ENCODE measurements around the gene RELL2. TPM values are rescaled to one million over a fixed set of nuclear protein-coding genes. Genes with fewer than 3 reads are reported as not detected.

RELL2 gene
- total RNA-seq, 1 donor from 2014 or later: 16.8 TPM

- DNase-seq (no peak), ATAC-seq (ENCODE audit: low read depth) (no peak)
- peaks cover 30% of the 10 kb centered on the region for H3K36me3 Mint-ChIP-seq (ENCODE audit: low read depth)
- peak overlapping the region; percentile 73 for H3K27ac Mint-ChIP-seq
- intact Hi-C loops (cut with micrococcal nuclease): loop anchor here (5.0 kb wide), 2 partner anchors 473 to 1232 kb away; partner anchors contain the start of genes ANKHD1 and NDFIP1
- H3K9me3 Mint-ChIP-seq: no peaks in the 10 kb centered on the region
- no peaks in the 10 kb centered on the region for H3K27me3 Mint-ChIP-seq
- H3K4me3 Mint-ChIP-seq: peak overlapping the region; percentile 89
- ChIA-PET CTCF (interaction anchor here (1.1 to 9.1 kb wide), 4 partner anchors 16 to 326 kb away, joined by 3 to 87 read pairs (median 24); partner anchors contain the start of genes DIAPH1 and TAF7), POLR2A (interaction anchor here (1.7 to 5.8 kb wide), 6 partner anchors 10 to 314 kb away, joined by 5 to 95 read pairs (median 36); partner anchors contain the start of genes DIAPH1, FCHSD1 and TAF7)
- H3K4me1 Mint-ChIP-seq: peaks cover 39% of the 10 kb centered on the region
- TF ChIP-seq CTCF (IDR thresholded peaks at IDR 0.05): no peak
These were observed 2.1 kb upstream of the RELL2 start for GRCh38 chr5:141634720-141635119.

- H3K36me3 Mint-ChIP-seq (ENCODE audit: low read depth): peaks cover 26% of the 10 kb centered on the region
- peak overlapping the region; percentile 89 for H3K4me3 Mint-ChIP-seq
- ATAC-seq (ENCODE audit: low read depth): no peak
These were observed 1.2 kb upstream of the RELL2 start for GRCh38 chr5:141635646-141636045.

GRCh38 chr5:141636106-141636412, 738 bp upstream of the RELL2 start:
- Mint-ChIP-seq H3K4me3 (peak overlapping the region; percentile 89), H3K27ac (peak overlapping the region; percentile 63), H3K9me3 (no peaks in the 10 kb centered on the region), H3K27me3 (no peaks in the 10 kb centered on the region), H3K36me3 (ENCODE audit: low read depth) (peaks cover 28% of the 10 kb centered on the region), H3K4me1 (peaks cover 39% of the 10 kb centered on the region)
- DNase-seq: no peak
- no peak for TF ChIP-seq CTCF (IDR thresholded peaks at IDR 0.05)
- no peak for ATAC-seq (ENCODE audit: low read depth)
- intact Hi-C loops (cut with micrococcal nuclease): loop anchor here (1.0 to 5.0 kb wide), 6 partner anchors 17 to 1234 kb away; partner anchors contain the start of genes ANKHD1, NDFIP1, RNF14 and TAF7
- ChIA-PET CTCF (interaction anchor here (1.5 to 9.1 kb wide), 4 partner anchors 13 to 69 kb away, joined by 4 to 87 read pairs (median 16); partner anchors contain the start of gene DIAPH1), POLR2A (interaction anchor here (0.8 to 5.8 kb wide), 11 partner anchors 12 to 333 kb away, joined by 3 to 95 read pairs (median 7); partner anchors contain the start of genes DIAPH1, FCHSD1, RNF14 and TAF7)

More at GRCh38 chr5:141635646-141636045, 1.2 kb upstream of the RELL2 start:
- ChIA-PET CTCF (interaction anchor here (1.5 to 9.1 kb wide), 4 partner anchors 16 to 68 kb away, joined by 4 to 87 read pairs (median 33); partner anchors contain the start of gene DIAPH1), POLR2A (interaction anchor here (0.5 to 5.8 kb wide), 11 partner anchors 11 to 334 kb away, joined by 3 to 95 read pairs (median 7); partner anchors contain the start of genes DIAPH1, FCHSD1, RNF14 and TAF7)
- no peak for DNase-seq
- intact Hi-C loops (cut with micrococcal nuclease): loop anchor here (1.0 to 5.0 kb wide), 6 partner anchors 16 to 1233 kb away; partner anchors contain the start of genes ANKHD1, NDFIP1, RNF14 and TAF7
- Mint-ChIP-seq H3K27ac (peak overlapping the region; percentile 73), H3K9me3 (no peaks in the 10 kb centered on the region), H3K27me3 (no peaks in the 10 kb centered on the region), H3K4me1 (peaks cover 39% of the 10 kb centered on the region)
- no peak for TF ChIP-seq CTCF (IDR thresholded peaks at IDR 0.05)

- ChIA-PET CTCF (interaction anchor here (0.7 to 9.1 kb wide), 12 partner anchors 11 to 73 kb away, joined by 3 to 87 read pairs (median 4); partner anchors contain the start of genes DIAPH1 and FCHSD1), POLR2A (interaction anchor here (0.5 to 5.8 kb wide), 18 partner anchors 9 to 1491 kb away, joined by 3 to 95 read pairs (median 5); partner anchors contain the start of genes DELE1, DIAPH1, FCHSD1 and IK)
- TF ChIP-seq CTCF (IDR thresholded peaks at IDR 0.05): no peak
- DNase-seq (peak; percentile 62), ATAC-seq (ENCODE audit: low read depth) (peak; percentile 40)
- no peaks in the 10 kb centered on the region for H3K27me3 Mint-ChIP-seq
- H3K27ac Mint-ChIP-seq: peak overlapping the region; percentile 73
- no peaks in the 10 kb centered on the region for H3K9me3 Mint-ChIP-seq
- intact Hi-C loops (cut with micrococcal nuclease): loop anchor here (2.0 to 5.0 kb wide), 3 partner anchors 316 to 1235 kb away; partner anchors contain the start of genes ANKHD1, NDFIP1 and TAF7
- H3K4me1 Mint-ChIP-seq: peaks cover 39% of the 10 kb centered on the region
- H3K36me3 Mint-ChIP-seq (ENCODE audit: low read depth): peaks cover 31% of the 10 kb centered on the region
- H3K4me3 Mint-ChIP-seq: peak overlapping the region; percentile 89
These were observed 448 bp downstream of the RELL2 start for GRCh38 chr5:141637123-141637766.
